Keratinocyte (primary cell): ENCODE results near the gene PALD1. TPM values are rescaled to one million over a fixed set of nuclear protein-coding genes. Genes with fewer than 3 reads are reported as not detected.

ENCODE experiments used
- DNase-seq: peaks from one replicate; pipeline ENCODE4 v3.0.0-alpha.2; 2011; ENCODE audit warnings: low read depth, missing footprints, low spot score
- FAIRE-seq: peaks from 2 replicates; lab custom pipeline; 2011; peaks lifted over from hg19 to GRCh38; lab: Jason Lieb, UNC
- H2AFZ ChIP-seq: 2 replicates; pipeline ENCODE4 v1.6.0; 2012; ENCODE audit warnings: low read length, control low read depth, inconsistent platforms; ENCODE audit not compliant: control insufficient read depth
- H3K27ac ChIP-seq: 2 replicates; pipeline ENCODE4 v1.5.1; 2011; ENCODE audit warnings: low read length; ENCODE audit not compliant: control insufficient read depth, insufficient read depth
- H3K27me3 ChIP-seq: 3 replicates; pipeline ENCODE4 v1.6.0; 2011; ENCODE audit warnings: low read length; ENCODE audit not compliant: control insufficient read depth, insufficient read depth; ENCODE audit errors: extremely low read depth
- H3K36me3 ChIP-seq, 2 experiments: 2 replicates in 1 of 2; 3 replicates in 1 of 2; pipeline ENCODE4 v1.5.1; 2011; ENCODE audit warnings: low read length in 2 of 2, mild to moderate bottlenecking in 1 of 2; ENCODE audit not compliant: control insufficient read depth in 2 of 2, insufficient read depth in 2 of 2; ENCODE audit errors: extremely low read depth in 1 of 2
- H3K4me1 ChIP-seq: 3 replicates; pipeline ENCODE4 v1.5.1; 2011; ENCODE audit warnings: low read length; ENCODE audit not compliant: control insufficient read depth, insufficient read depth; ENCODE audit errors: extremely low read depth
- H3K4me2 ChIP-seq: 3 replicates; pipeline ENCODE4 v1.6.0; 2011; ENCODE audit warnings: low read depth, low read length; ENCODE audit not compliant: control insufficient read depth, insufficient read depth; ENCODE audit errors: extremely low read depth
- H3K4me3 ChIP-seq, 3 experiments: fragments of 200-600 bp in 1 of 3; sonication (generic) in 1 of 3; 2 replicates in 2 of 3; 3 replicates in 1 of 3; pipeline ENCODE4 v1.5.1; 2011 to 2016; ENCODE audit warnings: low read length in 3 of 3, mild to moderate bottlenecking in 3 of 3, control low read depth in 2 of 3, inconsistent platforms in 1 of 3, low read depth in 1 of 3, mixed read lengths in 1 of 3, mixed run types in 1 of 3, moderate library complexity in 1 of 3; ENCODE audit not compliant: control insufficient read depth in 2 of 3, insufficient read depth in 2 of 3; ENCODE audit errors: extremely low read depth in 1 of 3
- H3K79me2 ChIP-seq: 2 replicates; pipeline ENCODE4 v1.6.0; 2012; ENCODE audit warnings: low read length; ENCODE audit not compliant: control insufficient read depth, insufficient read depth
- H3K9ac ChIP-seq: 3 replicates; pipeline ENCODE4 v1.6.0; 2011; ENCODE audit warnings: low read length; ENCODE audit not compliant: control insufficient read depth, insufficient read depth; ENCODE audit errors: extremely low read depth
- H3K9me1 ChIP-seq: 3 replicates; pipeline ENCODE4 v1.6.0; 2011; ENCODE audit warnings: low read length; ENCODE audit not compliant: control insufficient read depth, insufficient read depth; ENCODE audit errors: extremely low read depth
- H3K9me3 ChIP-seq: 2 replicates; pipeline ENCODE4 v1.5.1; 2012; ENCODE audit warnings: low read depth, low read length; ENCODE audit not compliant: control insufficient read depth
- H4K20me1 ChIP-seq: 3 replicates; pipeline ENCODE4 v1.6.0; 2011; ENCODE audit warnings: low read length; ENCODE audit not compliant: control insufficient read depth, insufficient read depth; ENCODE audit errors: extremely low read depth
- EZH2 ChIP-seq: IDR thresholded peaks from one replicate; pipeline ENCODE4 v1.6.1; 2012; ENCODE audit warnings: inconsistent platforms, mild to moderate bottlenecking, low read length, moderate library complexity
- dilution Hi-C: fragments of 300-500 bp; cut with MboI; formaldehyde crosslinking; loops from one replicate; pipeline ENCODE4 v1.7.0; 2020; ENCODE audit warnings: low sequenced_read_pairs; ENCODE audit not compliant: extremely low pct_ligation_motif_present
- polyA plus RNA-seq, 5 experiments: library from polyadenylated mRNA; depleted of rRNA in 3 of 5; stranded (reverse) in 3 of 5; stranded (forward) in 1 of 5; unstranded in 1 of 5; fragments of >200 nt; gene quantifications; 1 replicate in 1 of 5; 2 replicates in 3 of 5; 3 replicates in 1 of 5; pipeline versions ENCODE4 v1.2.1 to v1.2.3, GENCODE V29; 2011 to 2012; ENCODE audit warnings: missing spikeins in 2 of 5, low read depth in 1 of 5, low replicate concordance in 1 of 5
- TF ChIP-seq, protein P1 (sequence below), 3 experiments: IDR thresholded peaks in 1 of 3; conservative IDR thresholded peaks in 1 of 3; optimal IDR thresholded peaks in 1 of 3; 2 replicates in 2 of 3; 3 replicates in 1 of 3; pipeline versions ENCODE3 to v1.5.1; 2011; ENCODE audit warnings: low read length in 3 of 3, mild to moderate bottlenecking in 3 of 3, moderate library complexity in 2 of 3, control low read depth in 1 of 3, inconsistent platforms in 1 of 3; ENCODE audit not compliant: insufficient read depth in 2 of 3; ENCODE audit errors: extremely low read depth in 1 of 3

The PALD1 gene
- polyA plus RNA-seq, 1 donor (not counting 4 experiments of a cell fraction or from before 2014, with no cell fraction given), result 0.83 TPM

- H3K4me3 ChIP-seq, result no peak overlapping the region
- H2AFZ ChIP-seq, result no peak overlapping the region
- H3K4me2 ChIP-seq, result no peak overlapping the region
- H3K9me1 ChIP-seq, result no peaks in the 10 kb centered on the region
- no peaks in the 10 kb centered on the region for H3K4me1 ChIP-seq
- H3K36me3 ChIP-seq, result no peaks in the 10 kb centered on the region
- H4K20me1 ChIP-seq, result no peaks in the 10 kb centered on the region
- no peaks in the 10 kb centered on the region for H3K9me3 ChIP-seq
- dilution Hi-C loops, result no loop called here
- FAIRE-seq, result no peak
- no peak overlapping the region for H3K27ac ChIP-seq
- DNase-seq, result no peak
- H3K79me2 ChIP-seq, result no peaks in the 10 kb centered on the region
- TF ChIP-seq EZH2, result no peak
- TF ChIP-seq, protein P1, sequence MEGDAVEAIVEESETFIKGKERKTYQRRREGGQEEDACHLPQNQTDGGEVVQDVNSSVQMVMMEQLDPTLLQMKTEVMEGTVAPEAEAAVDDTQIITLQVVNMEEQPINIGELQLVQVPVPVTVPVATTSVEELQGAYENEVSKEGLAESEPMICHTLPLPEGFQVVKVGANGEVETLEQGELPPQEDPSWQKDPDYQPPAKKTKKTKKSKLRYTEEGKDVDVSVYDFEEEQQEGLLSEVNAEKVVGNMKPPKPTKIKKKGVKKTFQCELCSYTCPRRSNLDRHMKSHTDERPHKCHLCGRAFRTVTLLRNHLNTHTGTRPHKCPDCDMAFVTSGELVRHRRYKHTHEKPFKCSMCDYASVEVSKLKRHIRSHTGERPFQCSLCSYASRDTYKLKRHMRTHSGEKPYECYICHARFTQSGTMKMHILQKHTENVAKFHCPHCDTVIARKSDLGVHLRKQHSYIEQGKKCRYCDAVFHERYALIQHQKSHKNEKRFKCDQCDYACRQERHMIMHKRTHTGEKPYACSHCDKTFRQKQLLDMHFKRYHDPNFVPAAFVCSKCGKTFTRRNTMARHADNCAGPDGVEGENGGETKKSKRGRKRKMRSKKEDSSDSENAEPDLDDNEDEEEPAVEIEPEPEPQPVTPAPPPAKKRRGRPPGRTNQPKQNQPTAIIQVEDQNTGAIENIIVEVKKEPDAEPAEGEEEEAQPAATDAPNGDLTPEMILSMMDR (optimal IDR thresholded peaks at IDR 0.05 in 1 of 3, IDR thresholded peaks at IDR 0.05 in 1 of 3, conservative IDR thresholded peaks at IDR 0.05 in 1 of 3; ENCODE audit: extremely low read depth in 1 of 3, insufficient read depth in 2 of 3, low read length in 3 of 3), result no peak
- H3K27me3 ChIP-seq, result no peaks in the 10 kb centered on the region
- no peak overlapping the region for H3K9ac ChIP-seq
These were observed 60.3 kb downstream of the PALD1 start for GRCh38 chr10:70538731-70539338.

DNA sequence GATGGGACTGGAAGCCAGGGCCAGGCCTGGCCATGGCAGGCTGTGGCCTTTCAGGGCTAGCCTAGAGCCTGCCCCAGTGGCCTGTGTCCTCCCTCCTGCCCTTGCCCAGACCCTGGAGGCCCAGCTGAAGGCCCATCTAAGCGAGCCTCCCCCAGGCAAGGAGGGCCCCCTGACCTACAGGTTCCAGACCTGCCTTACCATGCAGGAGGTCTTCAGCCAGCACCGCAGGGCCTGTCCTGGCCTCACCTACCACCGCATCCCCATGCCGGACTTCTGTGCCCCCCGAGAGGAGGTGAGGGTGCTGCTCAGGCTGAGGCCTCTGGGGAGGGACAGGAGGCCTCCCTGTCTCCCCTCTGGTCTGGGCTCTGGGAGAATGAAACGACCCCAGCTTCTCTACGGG lies 60.9 kb downstream of the PALD1 start:
- H3K4me3 ChIP-seq, result no peak overlapping the region
- dilution Hi-C loops, result no loop called here
- DNase-seq (no peak), FAIRE-seq (no peak)
- H3K9me1 ChIP-seq, result no peaks in the 10 kb centered on the region
- no peak overlapping the region for H3K9ac ChIP-seq
- no peaks in the 10 kb centered on the region for H3K36me3 ChIP-seq
- H3K4me1 ChIP-seq, result no peaks in the 10 kb centered on the region
- TF ChIP-seq EZH2, result no peak
- TF ChIP-seq, protein P1 (optimal IDR thresholded peaks at IDR 0.05 in 1 of 3, IDR thresholded peaks at IDR 0.05 in 1 of 3, conservative IDR thresholded peaks at IDR 0.05 in 1 of 3; ENCODE audit: extremely low read depth in 1 of 3, insufficient read depth in 2 of 3, low read length in 3 of 3), result no peak
- H4K20me1 ChIP-seq, result no peaks in the 10 kb centered on the region
- no peak overlapping the region for H3K4me2 ChIP-seq
- H3K79me2 ChIP-seq, result no peaks in the 10 kb centered on the region
- no peak overlapping the region for H2AFZ ChIP-seq
- H3K27ac ChIP-seq, result no peak overlapping the region
- H3K9me3 ChIP-seq, result no peaks in the 10 kb centered on the region
- no peaks in the 10 kb centered on the region for H3K27me3 ChIP-seq
